ENCODE results near the gene THOC6. TPM values are rescaled to one million over a fixed set of nuclear protein-coding genes. Genes with fewer than 3 reads are reported as not detected.

Gene THOC6
- total RNA-seq, 1 donor from 2014 or later: 22.6 TPM

DNA sequence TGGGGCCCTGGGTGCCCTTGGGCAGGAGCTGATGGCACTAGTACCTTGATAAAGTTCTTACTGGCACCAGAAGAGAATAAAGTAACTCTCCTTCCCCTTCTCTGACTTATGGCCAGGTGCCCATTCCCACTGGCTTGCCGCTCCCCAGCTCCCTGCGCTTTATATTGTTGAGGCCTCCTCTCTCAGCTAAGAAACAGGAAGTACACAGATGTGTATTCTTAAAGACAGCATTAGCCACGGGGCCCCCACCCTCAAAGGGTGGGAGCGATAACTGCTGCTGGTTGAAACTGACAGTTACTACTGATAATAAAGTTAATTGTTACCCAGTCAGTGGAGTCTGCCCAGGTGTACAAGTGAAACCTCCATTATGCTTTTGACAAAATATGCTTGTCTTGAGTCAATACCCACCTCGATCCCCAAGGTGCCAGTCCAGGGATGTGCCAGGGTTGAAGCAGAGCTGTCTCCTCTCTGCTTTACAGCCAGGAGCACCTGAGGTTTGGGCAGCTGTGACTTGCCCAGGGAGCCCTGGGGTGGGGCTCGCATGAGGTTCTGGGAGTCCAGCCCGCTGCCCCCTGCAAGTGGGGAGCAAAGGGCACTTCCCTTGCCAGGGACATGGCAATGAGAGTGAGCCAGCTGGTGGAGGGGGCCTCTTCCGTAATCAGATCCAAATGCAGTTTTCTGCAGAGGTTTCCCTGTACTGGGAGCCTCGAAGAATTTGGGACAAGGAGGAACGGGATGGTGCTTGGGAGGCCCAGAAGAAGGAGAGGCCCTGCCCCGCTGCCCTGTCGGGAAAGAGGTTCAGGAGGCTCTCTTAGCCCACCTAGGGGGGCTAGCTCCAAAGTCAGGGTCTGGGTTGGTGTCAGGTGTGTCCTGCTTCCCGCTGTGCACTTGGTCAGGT is 16.5 kb upstream of the THOC6 start:
- Histone ChIP-seq H3K36me3 (no peaks in the 10 kb centered on the region), H3K4me3 (no peak overlapping the region), H3K27ac (no peak overlapping the region), H3K4me1 (peaks cover 8% of the 10 kb centered on the region), H3K27me3 (peaks cover 7% of the 10 kb centered on the region), H3K9me3 (no peaks in the 10 kb centered on the region)
- intact Hi-C loops (cut with DNase I): no loop called here
- TF ChIP-seq, protein P1, sequence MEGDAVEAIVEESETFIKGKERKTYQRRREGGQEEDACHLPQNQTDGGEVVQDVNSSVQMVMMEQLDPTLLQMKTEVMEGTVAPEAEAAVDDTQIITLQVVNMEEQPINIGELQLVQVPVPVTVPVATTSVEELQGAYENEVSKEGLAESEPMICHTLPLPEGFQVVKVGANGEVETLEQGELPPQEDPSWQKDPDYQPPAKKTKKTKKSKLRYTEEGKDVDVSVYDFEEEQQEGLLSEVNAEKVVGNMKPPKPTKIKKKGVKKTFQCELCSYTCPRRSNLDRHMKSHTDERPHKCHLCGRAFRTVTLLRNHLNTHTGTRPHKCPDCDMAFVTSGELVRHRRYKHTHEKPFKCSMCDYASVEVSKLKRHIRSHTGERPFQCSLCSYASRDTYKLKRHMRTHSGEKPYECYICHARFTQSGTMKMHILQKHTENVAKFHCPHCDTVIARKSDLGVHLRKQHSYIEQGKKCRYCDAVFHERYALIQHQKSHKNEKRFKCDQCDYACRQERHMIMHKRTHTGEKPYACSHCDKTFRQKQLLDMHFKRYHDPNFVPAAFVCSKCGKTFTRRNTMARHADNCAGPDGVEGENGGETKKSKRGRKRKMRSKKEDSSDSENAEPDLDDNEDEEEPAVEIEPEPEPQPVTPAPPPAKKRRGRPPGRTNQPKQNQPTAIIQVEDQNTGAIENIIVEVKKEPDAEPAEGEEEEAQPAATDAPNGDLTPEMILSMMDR (IDR thresholded peaks at IDR 0.05): no peak
- TF ChIP-seq POLR2A (IDR thresholded peaks at IDR 0.05): no peak
- no peak for TF ChIP-seq POLR2AphosphoS5 (IDR thresholded peaks at IDR 0.05; ENCODE audit: insufficient read depth in 1 of 2, low read depth in 1 of 2)
- DNase-seq (ENCODE audit: extremely low spot score in 2 of 2): no peak

DNA sequence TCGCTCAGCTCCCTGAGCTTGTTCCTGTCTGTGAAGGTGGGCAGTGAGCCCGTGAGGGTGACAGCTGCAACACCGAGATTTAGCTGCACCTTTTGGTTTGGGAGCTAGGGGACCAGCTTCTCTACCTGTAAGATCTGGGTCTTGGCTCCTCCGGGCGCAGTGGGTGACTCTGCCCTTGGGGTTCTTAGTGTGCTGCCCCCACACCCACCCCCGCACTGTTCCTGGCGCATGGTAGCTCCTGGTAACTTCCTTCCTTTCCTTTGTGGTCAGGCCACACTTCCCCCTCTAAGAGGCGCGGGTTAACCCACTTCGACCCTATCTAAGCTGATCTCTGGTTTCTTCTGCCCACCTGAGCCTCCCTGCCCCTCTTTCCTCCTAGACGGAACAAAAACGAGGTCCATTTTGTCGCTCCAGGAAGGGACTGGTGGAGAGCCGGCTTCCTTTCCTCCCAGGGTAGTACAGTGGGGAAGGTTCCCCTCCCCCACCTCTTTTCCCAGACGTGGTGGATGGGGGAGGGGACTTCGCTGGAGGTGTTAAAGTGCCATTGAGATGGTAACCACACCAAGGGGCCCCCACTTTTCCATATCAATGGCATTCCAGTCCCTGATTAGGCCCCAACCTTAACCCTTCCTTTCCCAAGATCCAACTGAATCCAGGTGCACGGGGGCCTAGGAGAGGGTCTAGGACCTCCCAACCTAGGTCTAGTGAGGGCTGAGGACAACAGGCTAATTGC is 15.7 kb upstream of the THOC6 start:
- no peak for TF ChIP-seq POLR2AphosphoS5 (IDR thresholded peaks at IDR 0.05; ENCODE audit: insufficient read depth in 1 of 2, low read depth in 1 of 2)
- TF ChIP-seq POLR2A (IDR thresholded peaks at IDR 0.05): no peak
- TF ChIP-seq, protein P1 (IDR thresholded peaks at IDR 0.05): no peak
- no peaks in the 10 kb centered on the region for H3K36me3 ChIP-seq
- H3K27ac ChIP-seq: no peak overlapping the region
- H3K9me3 ChIP-seq: no peaks in the 10 kb centered on the region
- DNase-seq (ENCODE audit: extremely low spot score in 2 of 2): no peak
- H3K4me3 ChIP-seq: no peak overlapping the region
- intact Hi-C loops (cut with DNase I): no loop called here
- peaks cover 11% of the 10 kb centered on the region for H3K27me3 ChIP-seq
- H3K4me1 ChIP-seq: peaks cover 8% of the 10 kb centered on the region

DNA sequence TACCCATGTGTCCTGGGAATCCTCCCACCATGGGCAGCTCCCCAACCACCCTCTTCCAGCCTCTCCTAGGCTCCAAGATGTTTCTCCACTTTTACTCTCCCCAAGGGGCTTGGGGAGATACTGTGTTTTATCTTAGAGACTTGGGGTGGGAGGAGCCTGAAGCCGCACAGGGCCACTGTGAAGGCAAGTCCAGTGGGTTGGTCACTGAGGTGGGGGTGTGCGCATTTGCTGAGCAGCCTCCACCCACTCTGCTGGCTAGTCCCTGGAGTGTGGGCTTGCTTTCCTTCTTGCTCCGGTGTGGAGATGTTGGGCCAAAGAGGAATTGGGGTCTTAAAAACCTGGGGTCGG is 15.2 kb upstream of the THOC6 start:
- Histone ChIP-seq H3K4me3 (no peak overlapping the region), H3K36me3 (no peaks in the 10 kb centered on the region), H3K27ac (no peak overlapping the region), H3K27me3 (peaks cover 11% of the 10 kb centered on the region), H3K4me1 (peaks cover 8% of the 10 kb centered on the region), H3K9me3 (no peaks in the 10 kb centered on the region)
- DNase-seq (ENCODE audit: extremely low spot score in 2 of 2): no peak
- intact Hi-C loops (cut with DNase I): no loop called here
- no peak for TF ChIP-seq POLR2A (IDR thresholded peaks at IDR 0.05)
- TF ChIP-seq, protein P1 (IDR thresholded peaks at IDR 0.05): no peak
- no peak for TF ChIP-seq POLR2AphosphoS5 (IDR thresholded peaks at IDR 0.05; ENCODE audit: insufficient read depth in 1 of 2, low read depth in 1 of 2)

DNA sequence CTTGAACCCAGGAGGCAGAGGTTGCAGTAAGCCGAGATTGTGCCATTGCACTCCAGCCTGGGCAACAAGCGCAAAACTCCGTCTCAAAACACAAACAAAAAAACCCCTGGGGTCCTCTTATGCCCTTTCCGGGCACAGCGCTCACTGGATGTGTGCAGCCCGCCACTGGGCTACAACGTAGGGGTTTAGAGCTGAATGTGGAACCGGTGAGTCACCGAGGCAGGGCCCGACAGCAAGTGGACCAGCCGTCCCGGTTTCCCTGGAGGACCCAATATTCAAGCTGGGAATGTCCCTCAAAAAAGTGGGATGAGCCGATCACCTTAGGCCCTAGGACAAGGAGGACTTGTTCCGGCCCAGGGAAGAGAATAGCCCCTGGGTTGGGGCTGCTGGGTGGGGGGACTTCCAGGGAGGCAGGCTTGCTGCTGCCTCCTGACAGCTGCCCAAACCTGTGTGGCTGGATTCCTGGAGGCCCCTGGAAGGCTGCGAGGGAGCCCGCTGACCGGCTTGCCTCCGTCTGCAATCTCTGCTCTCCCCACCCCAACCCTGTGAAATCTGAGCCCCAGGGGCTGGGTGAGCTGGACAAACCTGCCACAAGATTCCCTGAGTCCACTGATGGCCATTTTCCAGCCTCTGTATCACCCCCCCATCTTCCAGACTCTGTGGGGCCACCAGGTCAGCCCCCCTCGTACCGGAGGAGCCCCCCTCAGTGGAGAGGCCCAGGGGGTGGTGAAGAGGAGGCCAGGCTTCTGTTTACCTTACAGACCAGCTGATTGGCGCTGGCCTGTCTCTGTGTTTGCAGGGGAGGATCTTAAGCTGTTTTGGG is 14.1 kb upstream of the THOC6 start:
- H3K27me3 ChIP-seq: peaks cover 11% of the 10 kb centered on the region
- no peak for DNase-seq (ENCODE audit: extremely low spot score in 2 of 2)

More for the DNA sequence above, 14.1 kb upstream of the THOC6 start:
- Histone ChIP-seq H3K4me3 (no peak overlapping the region), H3K9me3 (no peaks in the 10 kb centered on the region), H3K36me3 (no peaks in the 10 kb centered on the region), H3K27ac (no peak overlapping the region), H3K4me1 (peaks cover 7% of the 10 kb centered on the region)
- intact Hi-C loops (cut with DNase I): no loop called here
- no peak for TF ChIP-seq POLR2A (IDR thresholded peaks at IDR 0.05)
- TF ChIP-seq, protein P1 (IDR thresholded peaks at IDR 0.05): no peak
- no peak for TF ChIP-seq POLR2AphosphoS5 (IDR thresholded peaks at IDR 0.05; ENCODE audit: insufficient read depth in 1 of 2, low read depth in 1 of 2)
